HUES64 (cell line): Measurements from ENCODE around the gene BEST2. TPM values are rescaled to one million over a fixed set of nuclear protein-coding genes. Genes with fewer than 3 reads are reported as not detected.
"Not testable (repeated sequence)": the region's sequence is repeated elsewhere in the genome, so short reads cannot be mapped to it uniquely, and the experiment has no call there.

Experiments
- H3K27ac ChIP-seq: 2 replicates; pipeline ENCODE4 v1.7.0; 2013; ENCODE audit warnings: low read depth, low read length, inconsistent platforms
- H3K27me3 ChIP-seq: 2 replicates; pipeline ENCODE4 v1.6.1; 2013; ENCODE audit warnings: mild to moderate bottlenecking, low read length; ENCODE audit not compliant: insufficient read depth
- H3K36me3 ChIP-seq: 2 replicates; pipeline ENCODE4 v1.6.1; 2013; ENCODE audit warnings: mild to moderate bottlenecking, low read length; ENCODE audit not compliant: insufficient read depth
- H3K4me1 ChIP-seq: 2 replicates; pipeline ENCODE4 v1.6.1; 2013; ENCODE audit warnings: mild to moderate bottlenecking, low read length, moderate library complexity; ENCODE audit not compliant: insufficient read depth
- H3K4me3 ChIP-seq: 2 replicates; pipeline ENCODE4 v1.5.1; 2013; ENCODE audit warnings: mild to moderate bottlenecking, low read length, moderate library complexity
- H3K9ac ChIP-seq: 2 replicates; pipeline ENCODE4 v1.6.1; 2013; ENCODE audit warnings: mild to moderate bottlenecking, low read depth, low read length
- H3K9me3 ChIP-seq: 2 replicates; pipeline ENCODE4 v1.6.1; 2013; ENCODE audit warnings: low read depth, low read length; ENCODE audit not compliant: insufficient read depth
- WGBS: fragments of 150-250, 120-280 bp; methylation state at CpG from one replicate; pipeline ENCODE4 v1.1.7; 2013; ENCODE audit warnings: missing lambda C conversion rate; 5-methylcytosine and 5-hydroxymethylcytosine counted together
- polyA plus RNA-seq, 2 experiments: library from polyadenylated mRNA; stranded (reverse); fragments of 50-300 nt; gene quantifications; one replicate each; pipeline ENCODE4 v1.2.3, GENCODE V29; 2013

The BEST2 gene
- polyA plus RNA-seq (2013, experiment 1 of 2) = 0.55 TPM
- polyA plus RNA-seq (2013, experiment 2 of 2) = 1.1 TPM

GRCh38 chr19:12751635-12752034 is at the start of gene BEST2:
BEST2 (plus strand) TSS chr19:12751791; CDS start chr19:12752593, 802 bp downstream.
- peak within 1 kb of the TSS; percentile 43 for H3K4me3 ChIP-seq
- peaks cover 26% of the 10 kb centered on the region for H3K27me3 ChIP-seq
- no peaks in the 10 kb centered on the region for H3K4me1 ChIP-seq
- H3K9ac ChIP-seq = no peak within 1 kb of the TSS; the same call in 1 of the 2 replicates
- peaks cover 15% of the 10 kb centered on the region for H3K36me3 ChIP-seq
- H3K27ac ChIP-seq = no peak within 1 kb of the TSS
- WGBS = 7% methylated on average over 11 of the region's 14 CpGs
- H3K9me3 ChIP-seq = no peaks in the 10 kb centered on the region

GRCh38 chr19:12703046-12703445 is 48.5 kb upstream of the BEST2 start:
- Histone ChIP-seq H3K4me1 (0 out of 2 replicates have a peak, but pooled peaks cover 4% of the 10 kb centered on the region), H3K9me3 (no peaks in the 10 kb centered on the region), H3K9ac (no peak overlapping the region), H3K36me3 (peaks cover 92% of the 10 kb centered on the region), H3K27me3 (no peaks in the 10 kb centered on the region), H3K4me3 (no peak overlapping the region), H3K27ac (peak overlapping the region; percentile 20; the same call in 1 of the 2 replicates)
- WGBS = 57% methylated on average over 9 of the region's 9 CpGs

- Histone ChIP-seq H3K27me3 (no peaks in the 10 kb centered on the region), H3K4me3 (no peak overlapping the region), H3K4me1 (0 out of 2 replicates have a peak, but pooled peaks cover 4% of the 10 kb centered on the region), H3K9ac (no peak overlapping the region), H3K9me3 (no peaks in the 10 kb centered on the region), H3K36me3 (peaks cover 96% of the 10 kb centered on the region), H3K27ac (no peak overlapping the region)
- WGBS = 94% methylated on average over 13 of the region's 13 CpGs
These were observed 46.4 kb upstream of the BEST2 start for GRCh38 chr19:12705169-12705568.

- H3K27ac ChIP-seq = no peak overlapping the region
- H3K36me3 ChIP-seq = peaks cover 96% of the 10 kb centered on the region
- 95% methylated on average over 29 of the region's 29 CpGs for WGBS
- H3K9me3 ChIP-seq = no peaks in the 10 kb centered on the region
- no peak overlapping the region for H3K4me3 ChIP-seq
- 0 out of 2 replicates have a peak, but pooled peaks cover 4% of the 10 kb centered on the region for H3K4me1 ChIP-seq
- H3K27me3 ChIP-seq = no peaks in the 10 kb centered on the region
- H3K9ac ChIP-seq = no peak overlapping the region
These were observed 45.8 kb upstream of the BEST2 start for GRCh38 chr19:12705654-12706331.

- WGBS = 96% methylated on average over 13 of the region's 13 CpGs
These were observed 45.3 kb upstream of the BEST2 start for GRCh38 chr19:12706332-12706718.

GRCh38 chr19:12708641-12709040 is 43.0 kb upstream of the BEST2 start:
- no peak overlapping the region for H3K27ac ChIP-seq
- no peaks in the 10 kb centered on the region for H3K4me1 ChIP-seq
- 94% methylated on average over 8 of the region's 8 CpGs for WGBS
- H3K9me3 ChIP-seq = no peaks in the 10 kb centered on the region
- no peaks in the 10 kb centered on the region for H3K27me3 ChIP-seq
- peaks cover 94% of the 10 kb centered on the region for H3K36me3 ChIP-seq
- no peak overlapping the region for H3K9ac ChIP-seq
- H3K4me3 ChIP-seq = no peak overlapping the region

More at GRCh38 chr19:12706332-12706718, 45.3 kb upstream of the BEST2 start:
- Histone ChIP-seq H3K27ac (no peak overlapping the region), H3K4me3 (no peak overlapping the region), H3K27me3 (no peaks in the 10 kb centered on the region), H3K9ac (no peak overlapping the region), H3K36me3 (peaks cover 96% of the 10 kb centered on the region), H3K9me3 (no peaks in the 10 kb centered on the region), H3K4me1 (0 out of 2 replicates have a peak, but pooled peaks cover 4% of the 10 kb centered on the region)

GRCh38 chr19:12711187-12711586 is 40.4 kb upstream of the BEST2 start:
- H3K27me3 ChIP-seq = no peaks in the 10 kb centered on the region
- no peaks in the 10 kb centered on the region for H3K4me1 ChIP-seq
- H3K4me3 ChIP-seq = no peak overlapping the region
- peaks cover 94% of the 10 kb centered on the region for H3K36me3 ChIP-seq
- no peaks in the 10 kb centered on the region for H3K9me3 ChIP-seq
- H3K27ac ChIP-seq = no peak overlapping the region
- WGBS = 97% methylated on average over 17 of the region's 17 CpGs
- H3K9ac ChIP-seq = no peak overlapping the region

GRCh38 chr19:12712077-12712476 is 39.5 kb upstream of the BEST2 start:
- H3K9ac ChIP-seq, H3K9me3 ChIP-seq, H3K27ac ChIP-seq, H3K4me3 ChIP-seq, H3K4me1 ChIP-seq, H3K27me3 ChIP-seq: not testable (repeated sequence)
- WGBS = 64% methylated on average over 12 of the region's 14 CpGs
- H3K36me3 ChIP-seq = peaks cover 93% of the 10 kb centered on the region

GRCh38 chr19:12713304-12713703 is 38.3 kb upstream of the BEST2 start:
- H3K9ac ChIP-seq, H3K27ac ChIP-seq, H3K4me3 ChIP-seq, H3K4me1 ChIP-seq, H3K9me3 ChIP-seq, H3K27me3 ChIP-seq: not testable (repeated sequence)
- H3K36me3 ChIP-seq = peaks cover 91% of the 10 kb centered on the region
- WGBS = 94% methylated on average over 9 of the region's 9 CpGs

- Histone ChIP-seq H3K36me3 (peaks cover 87% of the 10 kb centered on the region), H3K9me3 (no peaks in the 10 kb centered on the region), H3K27me3 (no peaks in the 10 kb centered on the region), H3K4me3 (no peak overlapping the region), H3K4me1 (no peaks in the 10 kb centered on the region), H3K9ac (no peak overlapping the region), H3K27ac (no peak overlapping the region)
- 96% methylated on average over 15 of the region's 15 CpGs for WGBS
These were observed 36.5 kb upstream of the BEST2 start for GRCh38 chr19:12715102-12715501.

GRCh38 chr19:12715929-12716328 is 35.7 kb upstream of the BEST2 start:
- Histone ChIP-seq H3K36me3 (peaks cover 85% of the 10 kb centered on the region), H3K27ac (no peak overlapping the region), H3K4me1 (peaks cover 5% of the 10 kb centered on the region; the same call in 1 of the 2 replicates), H3K9ac (no peak overlapping the region), H3K27me3 (no peaks in the 10 kb centered on the region), H3K9me3 (no peaks in the 10 kb centered on the region), H3K4me3 (no peak overlapping the region)
- WGBS = 97% methylated on average over 3 of the region's 3 CpGs
